Measurements from ENCODE around the gene SHPK.

GRCh38 chr17:3645310-3645709, 9.3 kb upstream of the SHPK start:
- TF ChIP-seq, protein P1, sequence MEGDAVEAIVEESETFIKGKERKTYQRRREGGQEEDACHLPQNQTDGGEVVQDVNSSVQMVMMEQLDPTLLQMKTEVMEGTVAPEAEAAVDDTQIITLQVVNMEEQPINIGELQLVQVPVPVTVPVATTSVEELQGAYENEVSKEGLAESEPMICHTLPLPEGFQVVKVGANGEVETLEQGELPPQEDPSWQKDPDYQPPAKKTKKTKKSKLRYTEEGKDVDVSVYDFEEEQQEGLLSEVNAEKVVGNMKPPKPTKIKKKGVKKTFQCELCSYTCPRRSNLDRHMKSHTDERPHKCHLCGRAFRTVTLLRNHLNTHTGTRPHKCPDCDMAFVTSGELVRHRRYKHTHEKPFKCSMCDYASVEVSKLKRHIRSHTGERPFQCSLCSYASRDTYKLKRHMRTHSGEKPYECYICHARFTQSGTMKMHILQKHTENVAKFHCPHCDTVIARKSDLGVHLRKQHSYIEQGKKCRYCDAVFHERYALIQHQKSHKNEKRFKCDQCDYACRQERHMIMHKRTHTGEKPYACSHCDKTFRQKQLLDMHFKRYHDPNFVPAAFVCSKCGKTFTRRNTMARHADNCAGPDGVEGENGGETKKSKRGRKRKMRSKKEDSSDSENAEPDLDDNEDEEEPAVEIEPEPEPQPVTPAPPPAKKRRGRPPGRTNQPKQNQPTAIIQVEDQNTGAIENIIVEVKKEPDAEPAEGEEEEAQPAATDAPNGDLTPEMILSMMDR (IDR thresholded peaks at IDR 0.05) = no peak
- TF ChIP-seq POLR2A (IDR thresholded peaks at IDR 0.05) (no peak), POLR2AphosphoS5 (IDR thresholded peaks at IDR 0.05) (no peak), EP300 (IDR thresholded peaks at IDR 0.05) (no peak)

Measured in upper lobe of left lung (tissue), 4 donors.